Activated B cell treated with CpG ODN at 0.5 μM for 24 hours (primary cell): ENCODE measurements around the gene NIPAL1. TPM values are rescaled to one million over a fixed set of nuclear protein-coding genes. Genes with fewer than 3 reads are reported as not detected.

Source experiments
- ATAC-seq: fragments of 200-7000 bp; cut with Tn5 transposase; one replicate; pipeline ENCODE4 v1.10.0; 2021; ENCODE audit warnings: low read depth, mild to moderate bottlenecking, moderate library complexity
- CTCF ChIA-PET: fragments of 350-600 bp; sonication (Branson Sonifier 250); formaldehyde crosslinking; loops from one replicate; lab custom pipeline; 2021; ENCODE audit warnings: antibody characterized with exemption; lab: Charles Lee
- POLR2A ChIA-PET: fragments of 350-600 bp; sonication (Branson Sonifier 250); formaldehyde crosslinking; loops from one replicate; lab custom pipeline; 2021; ENCODE audit warnings: antibody characterized with exemption; lab: Charles Lee
- DNase-seq: peaks from one replicate; pipeline ENCODE4 v3.0.0; 2022
- H3K27ac Mint-ChIP-seq: one replicate; pipeline ENCODE4 v1.8.0; 2020; ENCODE audit warnings: mixed read lengths
- H3K27me3 Mint-ChIP-seq: one replicate; pipeline ENCODE4 v1.8.0; 2021; ENCODE audit warnings: mixed read lengths
- H3K36me3 Mint-ChIP-seq: one replicate; pipeline ENCODE4 v1.8.0; 2021; ENCODE audit warnings: low read depth, mixed read lengths
- H3K4me1 Mint-ChIP-seq: one replicate; pipeline ENCODE4 v1.8.0; 2021; ENCODE audit warnings: mixed read lengths
- H3K4me3 Mint-ChIP-seq: one replicate; pipeline ENCODE4 v1.8.0; 2020; ENCODE audit warnings: mild to moderate bottlenecking, mixed read lengths
- H3K9me3 Mint-ChIP-seq: one replicate; pipeline ENCODE4 v1.8.0; 2020; ENCODE audit warnings: mixed read lengths
- intact Hi-C: fragments of 100-400 bp; cut with micrococcal nuclease; formaldehyde crosslinking; loops from one replicate; pipeline ENCODE4 v1.15.1; 2024
- total RNA-seq: library from RNA; stranded (reverse); gene quantifications from 2 replicates; pipeline ENCODE4 v1.2.3, GENCODE V29; 2022
- TF ChIP-seq, protein P1 (sequence below): fragments of 200-600 bp; IDR thresholded peaks from one replicate; pipeline ENCODE4 v1.8.0; 2022; ENCODE audit warnings: antibody characterized with exemption, mild to moderate bottlenecking

Gene NIPAL1
- total RNA-seq, 1 donor from 2014 or later, result 0.69 TPM

DNA sequence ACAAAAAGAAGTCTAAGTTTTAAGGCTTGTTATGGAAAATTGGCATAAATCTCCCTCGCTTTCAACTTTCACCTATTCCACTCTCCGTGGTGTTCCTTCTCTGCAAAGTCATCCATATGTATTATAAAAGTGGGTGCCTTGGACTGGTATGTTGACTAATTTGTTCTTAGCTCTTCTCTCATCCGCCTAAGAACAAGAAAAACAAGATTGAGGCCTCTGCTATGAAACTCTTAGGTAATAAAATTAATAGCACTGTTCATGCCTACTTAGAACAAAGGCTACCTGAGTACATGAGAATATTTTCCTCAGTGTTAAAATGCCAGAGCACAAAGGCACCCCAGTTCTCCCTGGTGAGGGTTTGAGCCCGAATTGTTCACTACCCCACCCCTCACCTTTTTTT is 1.4 kb upstream of the NIPAL1 start:
- no peak for DNase-seq
- no peak for ATAC-seq
- no peaks in the 10 kb centered on the region for H3K9me3 Mint-ChIP-seq
- H3K27me3 Mint-ChIP-seq, result peaks cover 43% of the 10 kb centered on the region
- POLR2A ChIA-PET, result interaction anchor here (0.6 kb wide), 1 partner anchor 242 kb away, joined by 3 read pairs; no protein-coding TSS in a partner anchor
- CTCF ChIA-PET, result interaction anchor here (2.5 kb wide), 1 partner anchor 72 kb away, joined by 8 read pairs; no protein-coding TSS in a partner anchor
- H3K4me3 Mint-ChIP-seq, result no peak overlapping the region
- no peaks in the 10 kb centered on the region for H3K36me3 Mint-ChIP-seq
- TF ChIP-seq, protein P1, sequence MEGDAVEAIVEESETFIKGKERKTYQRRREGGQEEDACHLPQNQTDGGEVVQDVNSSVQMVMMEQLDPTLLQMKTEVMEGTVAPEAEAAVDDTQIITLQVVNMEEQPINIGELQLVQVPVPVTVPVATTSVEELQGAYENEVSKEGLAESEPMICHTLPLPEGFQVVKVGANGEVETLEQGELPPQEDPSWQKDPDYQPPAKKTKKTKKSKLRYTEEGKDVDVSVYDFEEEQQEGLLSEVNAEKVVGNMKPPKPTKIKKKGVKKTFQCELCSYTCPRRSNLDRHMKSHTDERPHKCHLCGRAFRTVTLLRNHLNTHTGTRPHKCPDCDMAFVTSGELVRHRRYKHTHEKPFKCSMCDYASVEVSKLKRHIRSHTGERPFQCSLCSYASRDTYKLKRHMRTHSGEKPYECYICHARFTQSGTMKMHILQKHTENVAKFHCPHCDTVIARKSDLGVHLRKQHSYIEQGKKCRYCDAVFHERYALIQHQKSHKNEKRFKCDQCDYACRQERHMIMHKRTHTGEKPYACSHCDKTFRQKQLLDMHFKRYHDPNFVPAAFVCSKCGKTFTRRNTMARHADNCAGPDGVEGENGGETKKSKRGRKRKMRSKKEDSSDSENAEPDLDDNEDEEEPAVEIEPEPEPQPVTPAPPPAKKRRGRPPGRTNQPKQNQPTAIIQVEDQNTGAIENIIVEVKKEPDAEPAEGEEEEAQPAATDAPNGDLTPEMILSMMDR, result no peak
- peaks cover 13% of the 10 kb centered on the region for H3K4me1 Mint-ChIP-seq
- intact Hi-C loops, result loop anchor here (5.0 kb wide), 3 partner anchors 88 to 553 kb away; partner anchors contain the start of genes COMMD8 and SLAIN2
- H3K27ac Mint-ChIP-seq, result no peak overlapping the region

DNA sequence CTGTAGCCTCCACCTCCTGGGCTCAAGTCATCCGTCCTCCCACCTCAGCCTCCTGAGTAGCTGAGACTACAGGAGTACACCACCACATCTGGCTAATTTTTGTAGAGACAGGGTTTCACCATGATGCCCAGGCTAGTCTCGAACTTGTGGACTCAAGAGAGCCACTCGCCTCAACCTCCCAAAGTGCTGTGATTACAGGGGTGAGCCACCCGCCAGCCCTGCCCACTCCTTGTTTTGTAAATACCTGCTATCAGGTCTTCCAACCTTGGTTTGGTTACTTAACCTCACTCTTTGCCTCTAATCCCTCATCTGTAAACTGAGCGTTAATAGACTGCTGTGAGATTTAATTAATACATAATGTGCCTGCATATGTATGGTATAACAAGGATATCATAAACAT is 894 bp upstream of the NIPAL1 start:
- no peaks in the 10 kb centered on the region for H3K36me3 Mint-ChIP-seq
- intact Hi-C loops, result loop anchor here (1.0 to 5.0 kb wide), 6 partner anchors 19 to 553 kb away; partner anchors contain the start of genes COMMD8 and SLAIN2
- no peak overlapping the region for H3K27ac Mint-ChIP-seq
- peaks cover 43% of the 10 kb centered on the region for H3K27me3 Mint-ChIP-seq
- H3K9me3 Mint-ChIP-seq, result no peaks in the 10 kb centered on the region
- POLR2A ChIA-PET, result interaction anchor here (0.6 kb wide), 1 partner anchor 242 kb away, joined by 3 read pairs; no protein-coding TSS in a partner anchor
- ATAC-seq, result no peak
- TF ChIP-seq, protein P1, result no peak
- CTCF ChIA-PET, result interaction anchor here (0.9 to 2.5 kb wide), 3 partner anchors 21 to 72 kb away, joined by 3 to 8 read pairs (median 3); no protein-coding TSS in a partner anchor
- DNase-seq, result no peak
- H3K4me1 Mint-ChIP-seq, result peaks cover 13% of the 10 kb centered on the region
- peak overlapping the region; percentile 83 for H3K4me3 Mint-ChIP-seq

DNA sequence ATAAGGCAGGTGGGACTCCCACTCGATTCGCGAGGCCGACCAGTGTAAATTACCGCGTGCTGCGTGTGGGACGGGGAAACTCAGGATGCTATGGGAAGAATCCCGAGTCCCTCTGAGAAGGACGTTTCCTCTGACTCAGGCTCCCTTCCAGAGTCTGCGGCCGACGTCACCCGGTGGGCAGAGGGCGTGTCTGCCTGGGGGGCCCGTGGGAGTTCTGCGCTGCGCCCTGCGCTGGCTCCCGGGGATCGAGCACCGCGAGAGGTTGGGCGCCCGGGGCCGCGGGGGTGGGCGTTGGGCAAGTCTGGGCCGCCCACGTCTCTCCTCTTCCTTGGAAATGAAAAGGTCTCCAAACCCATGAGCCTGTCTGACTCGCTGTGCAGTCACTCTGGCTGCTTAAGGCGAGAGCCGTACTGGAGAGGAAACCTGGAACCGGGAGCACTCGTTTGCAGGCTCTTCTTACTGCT is 568 bp downstream of the NIPAL1 start:
- ChIA-PET POLR2A (no interaction called here), CTCF (interaction anchor here (1.1 to 1.4 kb wide), 2 partner anchors 13 to 70 kb away, joined by 4 read pairs; no protein-coding TSS in a partner anchor)
- no peaks in the 10 kb centered on the region for H3K9me3 Mint-ChIP-seq
- H3K4me1 Mint-ChIP-seq, result peaks cover 13% of the 10 kb centered on the region
- DNase-seq (peak; percentile 25), ATAC-seq (no peak)
- TF ChIP-seq, protein P1, result no peak
- H3K27ac Mint-ChIP-seq, result no peak overlapping the region
- intact Hi-C loops, result loop anchor here (5.0 kb wide), 3 partner anchors 90 to 555 kb away; partner anchors contain the start of genes COMMD8 and SLAIN2
- H3K36me3 Mint-ChIP-seq, result no peaks in the 10 kb centered on the region
- H3K4me3 Mint-ChIP-seq, result peak overlapping the region; percentile 83
- peaks cover 38% of the 10 kb centered on the region for H3K27me3 Mint-ChIP-seq

DNA sequence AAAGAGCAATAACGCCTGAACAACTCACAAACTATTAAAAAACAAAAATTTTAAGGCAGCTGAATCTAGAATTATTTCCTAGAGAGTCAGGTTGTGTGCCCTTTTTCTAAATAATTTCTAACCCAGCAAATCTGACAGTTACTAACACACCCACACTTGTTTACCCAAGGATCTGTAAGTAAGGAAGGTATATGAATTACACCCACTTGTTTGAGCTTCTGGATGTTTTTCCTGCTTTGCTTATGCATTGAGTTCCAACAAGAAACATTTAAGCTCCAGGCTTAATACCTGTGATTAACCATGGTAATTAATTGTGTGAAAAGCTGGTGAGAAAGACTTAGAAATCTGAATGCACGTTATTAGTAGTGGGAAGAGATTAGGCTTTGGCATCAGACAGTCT is 1.5 kb downstream of the NIPAL1 start:
- ATAC-seq (no peak), DNase-seq (no peak)
- Mint-ChIP-seq H3K27me3 (peaks cover 42% of the 10 kb centered on the region), H3K4me3 (no peak overlapping the region), H3K36me3 (no peaks in the 10 kb centered on the region), H3K27ac (no peak overlapping the region), H3K4me1 (peaks cover 13% of the 10 kb centered on the region), H3K9me3 (no peaks in the 10 kb centered on the region)
- intact Hi-C loops, result loop anchor here (5.0 kb wide), 3 partner anchors 91 to 556 kb away; partner anchors contain the start of genes COMMD8 and SLAIN2
- TF ChIP-seq, protein P1, result no peak
- POLR2A ChIA-PET, result no interaction called here
- CTCF ChIA-PET, result interaction anchor here (0.7 to 1.4 kb wide), 4 partner anchors 14 to 69 kb away, joined by 4 read pairs; no protein-coding TSS in a partner anchor

DNA sequence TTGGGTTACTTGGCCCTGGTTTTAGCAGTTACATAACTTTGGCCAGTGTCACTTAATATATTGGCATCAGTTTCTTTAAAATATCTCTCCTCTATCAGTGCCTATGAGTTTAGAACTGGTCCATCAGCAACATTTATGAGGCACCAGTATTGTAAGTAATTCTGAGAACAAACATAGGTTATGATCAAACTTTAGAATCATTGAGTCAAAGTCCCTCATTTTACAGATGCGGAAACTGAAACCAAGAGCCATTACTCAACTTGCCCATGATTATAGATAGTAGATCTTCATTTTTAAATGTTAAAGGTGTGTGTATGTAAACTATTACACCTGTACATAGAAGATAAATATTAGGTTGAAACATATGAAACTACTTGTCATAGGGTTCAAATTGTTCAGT is 4.5 kb downstream of the NIPAL1 start:
- no peaks in the 10 kb centered on the region for H3K36me3 Mint-ChIP-seq
- ChIA-PET CTCF (interaction anchor here (2.4 kb wide), 1 partner anchor 13 kb away, joined by 9 read pairs; no protein-coding TSS in a partner anchor), POLR2A (no interaction called here)
- peaks cover 35% of the 10 kb centered on the region for H3K27me3 Mint-ChIP-seq
- no peaks in the 10 kb centered on the region for H3K9me3 Mint-ChIP-seq
- H3K27ac Mint-ChIP-seq, result no peak overlapping the region
- DNase-seq (no peak), ATAC-seq (no peak)
- TF ChIP-seq, protein P1, result no peak
- intact Hi-C loops, result no loop called here
- peaks cover 8% of the 10 kb centered on the region for H3K4me1 Mint-ChIP-seq
- H3K4me3 Mint-ChIP-seq, result no peak overlapping the region
